GM21526 (cell line): Measurements from ENCODE around the gene KCNQ5.

Experiments used
- ATAC-seq: cut with Tn5 transposase; IDR thresholded peaks from one replicate; pipeline ENCODE4 v1.9.1; 2021; ENCODE audit warnings: moderate library complexity; ENCODE audit not compliant: unreplicated experiment, low FRiP score

The KCNQ5 gene

GRCh38 chr6:72672906-72673305 lies 51.0 kb downstream of the KCNQ5 start:
- ATAC-seq, result no peak

GRCh38 chr6:72674842-72675241 lies 53.0 kb downstream of the KCNQ5 start:
- ATAC-seq, result no peak

GRCh38 chr6:72675396-72675795 lies 53.5 kb downstream of the KCNQ5 start:
- ATAC-seq, result no peak

- no peak for ATAC-seq
These were observed 55.1 kb downstream of the KCNQ5 start for GRCh38 chr6:72676995-72677394.

GRCh38 chr6:72677740-72678139 lies 55.9 kb downstream of the KCNQ5 start:
- ATAC-seq, result no peak

GRCh38 chr6:72683797-72684196 lies 61.9 kb downstream of the KCNQ5 start:
- ATAC-seq, result peak; percentile 90

GRCh38 chr6:72689107-72689954 lies 67.5 kb downstream of the KCNQ5 start:
- peak; percentile 87 for ATAC-seq

GRCh38 chr6:72691249-72691648 lies 69.4 kb downstream of the KCNQ5 start:
- no peak for ATAC-seq

GRCh38 chr6:72696055-72696454 lies 74.2 kb downstream of the KCNQ5 start:
- no peak for ATAC-seq

GRCh38 chr6:72699159-72699558 lies 77.3 kb downstream of the KCNQ5 start:
- no peak for ATAC-seq

- no peak for ATAC-seq
These were observed 80.6 kb downstream of the KCNQ5 start for GRCh38 chr6:72702421-72702820.

GRCh38 chr6:72703093-72703492 lies 81.2 kb downstream of the KCNQ5 start:
- ATAC-seq, result no peak

GRCh38 chr6:72704979-72705378 lies 83.1 kb downstream of the KCNQ5 start:
- ATAC-seq, result no peak

GRCh38 chr6:72709431-72709830 lies 87.6 kb downstream of the KCNQ5 start:
- ATAC-seq, result no peak

GRCh38 chr6:72711731-72712130 lies 89.9 kb downstream of the KCNQ5 start:
- ATAC-seq, result no peak

- no peak for ATAC-seq
These were observed 91.0 kb downstream of the KCNQ5 start for GRCh38 chr6:72712910-72713309.

GRCh38 chr6:72715119-72715518 lies 93.3 kb downstream of the KCNQ5 start:
- no peak for ATAC-seq

GRCh38 chr6:72716916-72717315 lies 95.1 kb downstream of the KCNQ5 start:
- ATAC-seq, result no peak

- no peak for ATAC-seq
These were observed 98.6 kb downstream of the KCNQ5 start for GRCh38 chr6:72720464-72720863.

GRCh38 chr6:72721346-72721745 lies 99.5 kb downstream of the KCNQ5 start:
- ATAC-seq, result no peak

- ATAC-seq, result peak; percentile 64
These were observed 102.7 kb downstream of the KCNQ5 start for GRCh38 chr6:72724545-72724944.

- ATAC-seq, result no peak
These were observed 107.0 kb downstream of the KCNQ5 start for GRCh38 chr6:72728706-72729343.
